MM.1S (cell line): ENCODE results near the gene ECHS1.

Experiments
- CTCF ChIP-seq: fragments of 300-600 bp; sonication (generic); IDR thresholded peaks from 2 replicates; pipeline ENCODE4 v1.5.1; 2016; ENCODE audit warnings: antibody characterized with exemption, low read length, mixed read lengths
- EZH2 ChIP-seq: fragments of 300-600 bp; sonication (generic); optimal IDR thresholded peaks from 2 replicates; pipeline ENCODE3; 2017; ENCODE audit warnings: low read depth, mild to moderate bottlenecking, antibody characterized with exemption, low read length, mixed read lengths

GRCh38 chr10:133403784-133404183 lies 30.6 kb upstream of the ECHS1 start:
- TF ChIP-seq CTCF, result no peak
- no peak for TF ChIP-seq EZH2
